ENCODE results near the gene TBC1D5.

TBC1D5 gene

DNA sequence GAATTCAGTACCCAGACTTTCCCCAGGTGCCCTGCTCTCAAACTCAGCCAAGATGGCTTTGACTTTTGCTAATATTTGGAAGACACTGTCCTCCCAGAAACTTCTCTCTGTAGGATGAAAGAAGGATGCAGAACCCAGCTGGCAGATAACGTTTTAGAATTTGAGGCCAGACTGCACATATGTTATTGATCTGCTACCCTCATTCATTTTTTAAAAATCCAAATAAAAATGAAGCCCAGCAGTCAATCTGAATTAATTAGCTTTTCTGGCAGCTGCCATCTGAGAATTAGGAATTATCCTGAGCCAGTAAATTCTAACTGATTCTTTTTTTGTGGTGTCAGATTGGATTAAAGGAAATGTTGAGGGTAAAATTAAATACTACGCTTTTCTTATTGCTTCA lies 621.1 kb downstream of the TBC1D5 start:
- H3K4me3 ChIP-seq (ENCODE audit: low read depth, low read length), result no peak overlapping the region

DNA sequence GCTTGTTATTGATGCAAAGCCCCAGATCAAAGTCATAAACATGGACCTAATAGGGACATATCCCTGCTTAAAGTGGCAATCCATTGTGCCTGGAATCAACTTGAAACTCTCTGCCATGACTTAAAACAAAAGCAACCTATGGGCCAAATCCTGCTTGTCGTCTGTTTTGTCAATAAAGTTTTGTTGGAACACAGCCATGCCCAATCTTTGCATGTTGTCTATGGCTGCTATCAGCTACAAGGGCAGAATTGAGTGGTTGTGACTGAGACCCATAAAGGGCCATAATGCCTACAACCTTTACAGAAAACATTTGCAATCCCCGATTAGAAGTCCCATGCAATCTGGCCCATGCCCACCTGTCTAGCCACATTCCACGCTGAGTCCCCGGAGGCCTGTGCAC lies 622.3 kb downstream of the TBC1D5 start:
- H3K4me3 ChIP-seq (ENCODE audit: low read depth, low read length), result no peak overlapping the region

DNA sequence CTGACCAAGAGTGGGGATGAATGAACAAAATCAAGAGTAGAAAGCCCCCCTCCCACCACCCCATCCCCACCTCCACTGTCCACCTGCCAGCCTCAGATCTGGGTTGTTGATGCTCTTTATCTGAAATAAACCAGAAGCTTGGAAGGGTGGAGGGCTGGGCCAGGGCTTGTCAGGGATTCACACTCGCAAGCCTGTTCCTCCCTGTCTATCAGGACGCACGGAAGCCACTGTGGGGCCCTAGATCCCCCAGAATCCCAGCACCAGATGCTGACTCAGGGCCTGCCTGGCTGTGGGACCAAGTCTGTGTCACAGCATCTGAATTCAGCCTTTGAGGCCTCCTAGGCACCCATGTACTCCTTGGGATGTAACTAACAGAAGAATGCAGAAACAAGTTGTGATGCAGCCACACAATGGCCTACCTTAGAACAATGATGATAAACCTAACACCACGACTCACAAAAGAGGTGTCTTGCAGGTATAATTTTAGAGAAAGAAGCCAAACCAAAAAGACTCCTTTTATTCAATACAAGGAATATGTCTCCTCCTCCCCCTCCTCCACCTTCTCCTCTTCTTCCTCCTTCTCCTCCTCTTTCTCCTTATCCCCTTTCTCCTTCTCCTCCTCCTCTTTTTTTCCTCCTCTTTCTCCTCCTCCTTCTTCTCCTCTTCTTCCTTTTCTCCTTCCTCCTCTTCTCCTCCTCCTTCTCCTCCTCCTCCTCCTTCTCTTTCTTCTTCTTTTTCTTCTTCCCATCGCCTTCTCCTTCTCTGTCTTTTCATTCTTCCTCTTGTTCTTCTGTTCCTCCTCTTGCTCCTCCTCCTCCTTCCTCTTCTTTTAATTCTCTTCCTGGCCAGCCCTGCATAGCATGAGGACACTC lies 623.0 kb downstream of the TBC1D5 start:
- no peak overlapping the region for H3K4me3 ChIP-seq (ENCODE audit: low read depth, low read length)

DNA sequence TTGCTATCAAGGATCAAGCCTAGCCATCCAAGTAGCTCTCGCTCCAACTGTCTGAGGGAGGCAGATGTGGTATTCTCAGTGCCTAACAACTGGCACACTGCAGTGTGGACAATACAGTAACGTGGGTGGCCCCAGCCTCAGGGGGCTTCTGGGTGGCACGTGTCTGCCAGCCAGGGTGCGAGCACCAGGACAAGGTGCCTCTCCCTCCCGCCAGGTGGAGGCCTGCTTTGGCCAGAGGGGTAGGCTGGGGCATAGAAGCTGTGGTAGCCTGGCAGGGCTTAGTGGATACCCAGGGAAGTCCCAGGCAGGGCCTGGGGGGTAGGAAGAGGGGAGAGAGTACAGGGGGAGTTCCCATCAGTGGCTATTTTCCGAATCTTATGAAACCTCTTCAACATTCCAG lies 623.7 kb downstream of the TBC1D5 start:
- no peak overlapping the region for H3K4me3 ChIP-seq (ENCODE audit: low read depth, low read length)

DNA sequence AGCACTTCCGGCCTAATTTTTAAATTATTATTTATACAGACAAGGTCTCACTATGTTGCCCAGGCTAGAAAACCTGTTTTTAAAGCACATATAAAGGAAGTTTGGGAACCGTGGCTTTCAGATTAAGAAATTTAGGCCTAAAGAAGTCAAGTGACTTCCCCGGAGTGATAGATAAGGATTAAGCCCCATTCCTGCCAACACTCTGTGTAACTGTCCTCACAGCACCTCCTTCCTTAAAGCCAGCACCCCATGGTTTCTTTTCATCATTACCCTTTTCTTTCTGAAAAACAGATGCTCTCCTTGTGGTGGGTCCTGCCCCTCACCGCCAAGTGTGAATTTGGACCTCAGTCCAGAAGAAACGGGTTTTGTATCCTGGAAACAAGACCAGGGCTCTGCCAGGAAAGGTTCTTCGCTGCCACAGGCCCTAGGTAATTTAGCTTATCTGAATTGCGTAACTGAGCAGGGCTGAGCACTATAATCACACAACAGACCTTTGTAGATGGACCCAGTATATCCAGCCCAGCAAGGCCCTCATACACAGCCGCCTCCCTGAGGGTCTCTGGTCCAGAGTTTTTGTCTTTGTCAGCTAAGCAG lies 626.3 kb downstream of the TBC1D5 start:
- no peak overlapping the region for H3K4me3 ChIP-seq (ENCODE audit: low read depth, low read length)

DNA sequence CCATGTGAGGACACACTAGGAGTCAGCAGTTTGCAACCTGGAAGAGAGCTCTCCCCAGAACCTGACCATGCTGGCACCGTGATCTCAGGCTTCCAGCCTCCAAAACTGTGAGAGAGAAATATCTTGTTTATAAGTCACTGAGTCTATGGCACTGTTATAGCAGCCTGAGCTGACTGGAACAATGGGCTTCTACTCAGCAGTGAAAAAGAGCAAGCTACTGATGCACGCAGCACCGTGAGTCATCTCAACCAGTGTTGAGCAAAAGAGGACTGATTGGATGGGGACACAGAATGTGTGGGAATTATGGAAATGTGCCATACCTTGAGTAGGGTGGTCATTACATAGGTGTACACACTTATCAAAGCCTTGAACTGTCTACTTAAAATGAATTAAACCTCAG lies 627.2 kb downstream of the TBC1D5 start:
- no peak overlapping the region for H3K4me3 ChIP-seq (ENCODE audit: low read depth, low read length)

DNA sequence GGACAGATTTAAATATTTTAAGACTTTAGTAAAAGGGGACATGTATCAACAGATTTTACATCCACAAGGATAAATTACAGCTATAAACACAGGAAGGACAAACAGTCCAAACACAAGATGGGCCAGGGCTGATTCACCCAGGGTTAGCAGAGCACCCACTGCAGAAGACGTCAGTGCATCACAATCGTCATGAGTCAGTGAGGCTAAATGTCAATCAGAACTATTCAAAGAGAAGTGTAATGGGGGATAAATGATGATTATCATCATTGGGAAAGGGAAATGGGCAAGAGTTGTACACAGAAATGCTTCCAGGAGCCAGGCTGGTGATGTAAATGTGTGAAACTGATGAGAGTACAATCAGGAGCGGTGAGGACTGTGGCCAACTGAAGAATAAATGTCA lies 630.8 kb downstream of the TBC1D5 start:
- H3K4me3 ChIP-seq (ENCODE audit: low read depth, low read length), result no peak overlapping the region

DNA sequence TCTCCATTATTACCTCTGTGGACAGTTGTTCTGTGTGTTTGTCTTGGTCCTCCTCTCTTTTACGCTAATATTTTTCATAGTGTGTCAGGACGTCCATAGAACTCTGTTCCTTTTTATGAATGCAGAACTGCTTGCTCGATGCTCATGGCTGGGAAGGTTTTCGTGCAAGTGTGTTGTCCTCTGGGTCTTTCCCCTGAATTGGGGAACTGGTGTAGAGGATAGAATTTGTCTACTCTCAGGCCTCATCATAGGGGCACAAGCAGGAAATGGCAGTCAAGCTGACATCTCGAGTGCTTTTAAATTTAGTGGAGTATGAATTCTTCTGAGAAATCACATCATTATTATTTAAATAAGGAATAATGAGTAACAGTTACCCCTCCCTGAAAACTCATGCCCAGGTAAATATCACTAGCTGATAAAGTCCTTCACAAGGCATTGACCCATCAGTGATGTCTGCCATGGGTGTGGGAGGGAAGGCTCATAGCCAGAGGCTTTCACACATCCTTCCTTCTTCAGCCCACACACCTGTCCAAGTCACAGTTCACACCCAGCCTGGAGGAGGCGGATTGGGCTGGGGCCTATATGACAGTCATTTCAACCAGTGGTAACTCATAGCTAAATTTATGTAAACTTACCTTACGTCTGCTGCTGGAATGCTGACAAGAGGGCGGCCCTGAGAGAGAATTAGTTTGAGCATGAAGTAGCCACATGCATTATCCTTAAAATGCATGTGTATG lies 631.6 kb downstream of the TBC1D5 start:
- H3K4me3 ChIP-seq (ENCODE audit: low read depth, low read length), result no peak overlapping the region
